GM18517 (cell line): ENCODE data around the gene RFC3.
"Not testable (repeated sequence)": the region's sequence is repeated elsewhere in the genome, so short reads cannot be mapped to it uniquely, and the experiment has no call there.

Source experiments
- ATAC-seq: cut with Tn5 transposase; IDR thresholded peaks from one replicate; pipeline ENCODE4 v1.9.1; 2021; ENCODE audit warnings: mild to moderate bottlenecking, moderate library complexity; ENCODE audit not compliant: unreplicated experiment

RFC3 gene

DNA sequence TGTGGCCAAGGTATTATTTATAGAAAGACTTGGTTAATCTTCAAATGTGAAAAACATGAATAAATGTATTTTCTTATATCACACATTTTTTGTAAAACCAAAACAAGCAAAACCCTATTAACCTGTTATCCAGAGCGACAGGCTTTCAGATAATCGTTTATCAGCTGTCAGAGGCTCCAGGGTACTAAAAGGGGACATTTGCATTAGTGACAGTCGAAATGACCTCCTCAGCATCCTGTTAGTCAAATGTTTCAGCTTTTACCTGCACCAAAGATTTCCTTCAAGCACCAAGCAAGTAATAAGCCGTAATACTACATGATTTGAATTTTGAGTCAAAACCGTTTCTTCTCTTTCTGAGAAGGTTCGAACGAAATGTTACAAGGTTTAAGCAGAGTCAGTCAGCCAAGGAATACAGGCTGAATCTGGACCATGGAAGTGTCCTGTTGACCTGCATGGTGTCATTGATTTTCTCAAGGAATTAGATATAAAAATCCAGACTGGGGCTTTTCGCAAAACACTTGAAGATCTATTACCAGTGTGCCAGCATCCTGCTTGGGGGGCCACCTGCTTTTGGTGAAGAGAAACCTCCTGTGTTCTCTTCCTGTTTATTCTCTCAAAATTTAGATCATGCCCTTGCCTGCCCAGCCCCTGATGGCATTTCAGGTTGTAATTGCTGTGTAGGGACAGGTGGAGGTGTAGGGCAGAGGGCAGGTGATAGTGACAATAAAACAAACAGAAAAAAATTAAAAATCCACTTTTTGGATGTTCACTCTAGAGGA is 11.3 kb upstream of the RFC3 start:
- ATAC-seq: no peak

DNA sequence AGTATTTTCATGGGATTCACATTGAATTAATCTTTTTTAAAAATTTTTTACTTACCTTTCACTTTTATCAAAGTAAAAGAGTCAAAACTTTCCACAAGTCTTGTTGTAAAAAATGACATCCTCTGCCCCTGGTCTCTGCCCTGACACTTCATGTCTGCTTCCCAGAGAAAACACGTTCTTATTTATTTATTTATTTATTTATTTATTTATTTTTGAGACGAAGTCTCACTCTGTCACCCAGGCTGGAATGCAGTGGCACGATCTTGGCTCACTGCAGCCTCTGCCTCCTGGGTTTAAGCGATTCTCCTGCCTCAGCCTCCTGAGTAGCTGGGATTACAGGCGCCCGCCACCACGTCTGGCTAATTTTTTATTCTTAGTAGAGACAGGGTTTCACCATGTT is 5.1 kb upstream of the RFC3 start:
- ATAC-seq: not testable (repeated sequence)

DNA sequence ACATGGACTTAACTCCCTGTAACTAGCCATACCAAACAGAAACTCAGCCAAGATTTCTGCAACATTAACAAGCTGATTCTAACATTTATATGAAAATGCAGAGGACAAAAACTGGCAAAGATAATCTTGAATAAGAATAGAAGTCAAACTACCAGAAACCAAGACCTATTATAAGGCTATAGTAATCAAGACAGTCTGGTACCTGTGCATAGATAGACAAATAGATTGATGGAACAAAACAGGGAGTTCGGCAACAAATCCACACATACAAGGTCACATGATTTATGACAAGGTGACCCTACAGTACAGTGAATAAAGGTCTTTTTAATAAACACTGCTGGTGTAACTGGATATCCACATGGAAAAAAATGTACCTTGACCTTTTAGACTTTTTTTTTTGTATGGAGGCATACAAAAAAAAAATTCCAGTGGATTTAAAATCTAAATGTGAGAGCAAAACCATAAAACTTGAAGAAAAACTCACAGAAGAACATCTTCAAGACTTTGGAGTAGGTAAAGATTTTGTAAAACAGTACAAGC is 2.9 kb upstream of the RFC3 start:
- no peak for ATAC-seq

DNA sequence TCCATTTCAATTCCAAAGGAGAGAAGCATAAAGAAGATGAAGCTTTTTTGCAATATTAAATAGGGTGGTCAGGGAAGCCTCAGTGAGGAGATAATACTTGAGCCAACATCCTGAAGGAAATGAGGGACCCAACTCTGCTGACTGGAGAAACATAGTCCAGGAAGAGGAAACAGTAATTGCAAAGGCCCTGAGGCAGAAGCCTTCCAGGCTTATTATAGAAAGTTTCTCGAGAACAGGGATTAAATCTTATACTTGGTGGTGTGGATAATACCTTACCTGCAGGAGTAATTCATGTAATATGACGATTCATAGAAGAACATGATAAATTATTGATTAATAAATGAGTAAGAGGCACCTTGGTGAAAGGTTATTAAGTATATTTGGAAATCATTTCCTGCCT is 1.0 kb upstream of the RFC3 start:
- ATAC-seq: no peak

DNA sequence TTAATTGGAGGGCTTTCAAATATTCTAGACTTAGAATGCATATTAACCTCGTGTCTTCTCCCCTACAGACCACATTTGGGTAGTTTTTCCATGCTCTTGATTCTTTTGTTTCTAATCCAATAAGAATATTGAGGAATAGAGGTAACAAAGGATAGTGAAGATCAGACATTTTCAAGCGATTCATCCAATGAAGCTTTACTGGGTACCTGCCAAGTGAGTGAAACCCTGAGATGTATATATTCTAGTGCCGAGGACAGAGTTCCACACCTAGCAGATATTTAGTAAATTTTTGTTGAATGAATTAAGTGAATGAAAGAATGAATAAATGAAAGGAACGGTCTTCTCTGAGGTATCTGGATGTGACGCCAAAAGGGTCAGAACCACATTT is 442 bp upstream of the RFC3 start:
- ATAC-seq: peak; percentile 3

DNA sequence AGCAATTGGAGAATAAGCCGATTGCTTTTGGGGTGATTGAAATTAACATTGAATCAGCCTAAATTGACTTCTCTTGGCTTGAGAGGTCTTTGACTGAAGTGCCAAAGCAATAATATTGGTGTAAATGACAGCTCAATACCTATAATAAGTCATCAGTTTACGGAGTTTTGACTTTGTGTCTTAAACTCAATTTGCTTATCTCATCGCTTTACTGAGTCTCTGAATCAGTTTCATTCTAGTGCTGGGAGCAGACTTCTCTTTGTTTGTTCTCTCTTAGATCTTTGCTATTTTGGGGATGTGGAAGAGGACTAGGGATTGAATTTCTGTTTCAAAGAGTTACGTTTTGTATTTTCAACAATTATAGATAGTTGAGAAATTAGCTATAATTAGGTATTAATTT is 7.1 kb downstream of the RFC3 start:
- ATAC-seq: no peak

DNA sequence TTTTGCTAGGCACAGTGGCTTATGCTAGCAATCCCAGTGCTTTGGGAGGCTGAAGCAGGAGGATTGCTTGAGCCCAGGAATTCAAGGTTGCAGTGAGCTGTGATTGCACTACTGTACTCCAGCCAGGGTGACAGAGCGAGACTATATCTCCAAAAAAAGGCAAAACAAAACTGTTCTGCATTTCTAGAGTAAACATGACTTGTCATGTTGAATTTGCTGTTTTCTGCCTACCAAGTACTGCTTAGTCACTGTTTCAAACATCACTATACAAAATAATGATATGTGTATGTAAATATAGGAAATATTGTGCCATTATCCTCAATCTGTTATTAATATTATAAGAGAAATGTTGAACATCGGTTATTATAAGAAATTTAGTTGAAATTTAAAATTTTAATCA is 9.2 kb downstream of the RFC3 start:
- no peak for ATAC-seq

DNA sequence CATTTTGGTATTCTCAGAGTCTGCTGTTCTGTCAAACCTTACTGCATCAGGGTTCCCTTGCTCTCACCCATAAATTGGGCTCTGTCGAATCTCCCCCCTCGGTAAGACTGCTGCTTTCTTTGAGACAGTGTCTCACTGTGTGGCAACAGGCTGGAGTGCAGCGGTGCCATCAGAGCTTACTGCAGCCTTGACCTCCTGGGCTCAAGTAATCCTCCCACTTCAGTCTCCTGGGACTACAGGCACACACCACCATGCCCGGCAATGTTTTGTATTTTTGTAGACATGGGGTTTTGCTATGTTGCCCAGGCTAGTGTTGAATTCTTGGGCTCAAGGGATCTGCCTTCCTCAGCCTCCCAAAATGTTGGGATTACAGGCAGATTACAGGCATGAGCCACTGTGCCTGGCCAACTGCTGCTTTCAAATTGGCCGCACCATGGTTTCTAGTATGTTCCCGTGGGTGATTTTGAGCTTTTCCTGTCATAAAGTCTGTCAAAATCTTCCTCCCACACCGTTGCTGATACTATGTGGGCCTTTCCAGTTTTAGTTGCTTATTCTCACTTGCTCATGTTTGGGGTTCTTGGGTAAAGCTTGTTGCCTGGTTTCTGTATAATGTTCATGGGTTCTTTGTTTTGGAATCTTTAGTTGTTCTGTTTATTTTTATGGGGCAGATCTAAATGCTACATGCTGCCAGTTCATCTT is 10.6 kb downstream of the RFC3 start:
- ATAC-seq: no peak

DNA sequence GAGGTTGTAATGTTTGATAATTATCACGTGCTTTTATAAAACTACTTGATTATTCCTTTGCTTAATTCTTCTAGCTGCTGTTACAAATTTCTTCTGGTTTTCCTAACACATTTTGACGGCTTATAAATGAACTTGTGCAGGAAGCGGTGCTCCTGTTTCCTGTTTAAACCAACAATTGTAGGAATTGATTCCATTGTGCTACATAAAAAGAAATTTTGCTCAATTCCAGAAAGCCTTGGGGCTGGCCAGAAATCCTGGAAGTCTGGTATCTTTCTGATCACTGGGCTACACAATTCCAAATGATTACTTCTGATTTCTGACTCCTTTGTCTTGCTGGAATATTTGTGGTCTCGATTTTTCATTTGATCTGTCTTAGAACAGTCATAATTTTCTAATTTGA is 14.9 kb downstream of the RFC3 start:
- no peak for ATAC-seq

DNA sequence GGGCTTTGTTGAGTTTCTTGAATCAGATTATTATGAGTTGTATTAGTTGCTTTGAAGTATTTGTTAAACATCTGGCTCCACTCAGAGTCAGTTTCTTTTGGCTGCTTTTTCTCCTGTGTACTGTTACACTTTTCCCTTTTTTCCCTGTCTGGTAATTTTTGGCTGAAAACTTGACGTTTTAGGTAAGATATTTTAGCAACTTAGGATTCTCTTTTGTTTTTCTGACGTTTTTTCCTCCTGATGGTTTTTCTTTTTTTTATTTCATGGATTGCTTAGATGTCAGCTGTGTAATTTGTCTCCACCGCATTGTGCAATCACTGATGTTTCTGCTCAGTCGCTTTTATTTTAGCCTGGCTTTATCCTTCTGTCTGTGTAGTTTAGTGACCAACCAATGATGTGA is 20.7 kb downstream of the RFC3 start:
- ATAC-seq: no peak

DNA sequence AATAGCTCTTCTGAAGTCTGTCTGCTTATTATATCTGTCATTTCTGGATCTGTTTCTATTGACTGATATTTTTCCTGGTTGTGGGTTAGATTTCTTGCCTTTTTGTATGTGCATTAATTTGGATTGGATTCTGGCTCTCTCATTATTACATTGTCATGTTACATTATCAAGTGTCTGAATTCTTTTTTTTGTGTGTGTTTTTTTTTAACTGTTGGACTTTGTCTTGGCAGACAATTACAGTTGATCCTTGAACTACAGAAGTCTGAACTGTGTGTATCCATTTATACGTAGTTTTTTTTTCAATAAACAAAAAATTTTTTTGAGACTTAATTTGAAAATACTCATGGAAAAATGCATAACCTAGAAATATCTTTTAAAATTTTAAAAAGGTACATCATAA is 22.5 kb downstream of the RFC3 start:
- no peak for ATAC-seq

DNA sequence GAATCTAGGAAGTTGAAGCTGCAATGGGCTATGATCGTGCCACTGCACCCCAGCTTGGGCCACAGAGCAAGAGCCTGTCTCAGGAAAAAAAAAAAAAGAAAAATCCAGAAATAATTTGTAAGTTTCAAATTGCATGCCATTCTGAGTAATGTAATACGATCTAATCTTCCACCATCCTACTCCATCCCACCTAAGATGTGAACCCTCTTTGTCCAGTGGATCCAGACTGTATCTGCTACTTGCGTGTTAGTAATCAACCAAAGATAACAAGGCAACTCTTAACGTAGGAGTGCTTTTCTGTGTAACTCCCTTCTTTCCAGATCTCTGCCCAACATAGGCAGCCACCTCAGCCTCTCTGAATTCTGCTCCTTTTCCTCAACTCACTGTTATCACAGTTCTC is 24.3 kb downstream of the RFC3 start:
- no peak for ATAC-seq

DNA sequence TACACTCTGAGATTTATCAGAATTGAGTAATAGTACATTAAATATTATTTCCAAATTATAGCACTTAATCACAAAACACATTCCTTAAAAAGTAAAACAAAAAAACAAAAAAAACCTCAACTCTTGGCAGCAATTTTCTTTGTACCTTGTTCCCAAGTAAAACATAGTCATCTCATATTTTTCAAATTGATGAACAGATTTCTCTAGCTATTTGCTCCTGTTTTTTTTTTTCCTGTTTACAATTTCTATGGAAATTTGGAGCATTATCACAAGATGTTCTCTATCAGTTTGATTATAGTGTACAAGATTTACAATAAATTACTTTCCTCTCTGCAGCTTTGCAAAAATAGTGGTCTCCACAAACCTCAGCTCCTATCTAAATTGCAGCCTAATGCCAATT is 25.0 kb downstream of the RFC3 start:
- no peak for ATAC-seq

DNA sequence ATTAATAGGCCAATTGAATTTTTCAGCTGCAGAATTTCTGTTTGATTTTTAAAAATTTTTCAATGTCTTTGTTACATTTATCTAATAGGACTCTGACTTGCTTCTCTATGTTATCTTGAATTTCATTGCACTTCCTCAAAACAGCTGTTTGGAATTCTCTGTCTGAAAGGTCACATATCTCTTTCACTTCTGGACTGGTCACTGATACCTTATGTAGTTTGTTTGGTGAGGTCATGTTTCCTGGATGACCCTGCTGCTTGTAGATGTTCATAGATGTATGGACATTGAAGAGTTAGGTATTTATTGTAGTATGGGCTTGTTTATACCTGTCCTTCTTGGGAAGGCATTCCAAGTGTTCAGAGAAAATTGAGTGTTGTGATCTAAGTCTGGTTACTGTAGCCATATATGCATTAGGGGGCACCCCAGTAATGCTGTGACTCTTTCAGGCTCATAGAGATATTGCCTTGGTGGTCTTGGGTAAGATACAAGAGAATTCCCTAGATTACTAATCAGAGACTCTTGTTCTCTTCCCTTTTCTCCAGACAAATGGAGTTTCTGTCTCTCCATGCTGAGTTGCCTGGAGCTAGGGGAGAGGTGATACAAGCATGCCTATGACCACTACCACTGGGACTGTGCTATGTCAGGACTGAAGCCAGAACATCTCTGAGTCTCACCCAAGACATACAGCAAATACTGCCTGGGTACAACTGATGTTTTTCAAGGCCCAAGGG is 27.8 kb downstream of the RFC3 start:
- ATAC-seq: no peak

DNA sequence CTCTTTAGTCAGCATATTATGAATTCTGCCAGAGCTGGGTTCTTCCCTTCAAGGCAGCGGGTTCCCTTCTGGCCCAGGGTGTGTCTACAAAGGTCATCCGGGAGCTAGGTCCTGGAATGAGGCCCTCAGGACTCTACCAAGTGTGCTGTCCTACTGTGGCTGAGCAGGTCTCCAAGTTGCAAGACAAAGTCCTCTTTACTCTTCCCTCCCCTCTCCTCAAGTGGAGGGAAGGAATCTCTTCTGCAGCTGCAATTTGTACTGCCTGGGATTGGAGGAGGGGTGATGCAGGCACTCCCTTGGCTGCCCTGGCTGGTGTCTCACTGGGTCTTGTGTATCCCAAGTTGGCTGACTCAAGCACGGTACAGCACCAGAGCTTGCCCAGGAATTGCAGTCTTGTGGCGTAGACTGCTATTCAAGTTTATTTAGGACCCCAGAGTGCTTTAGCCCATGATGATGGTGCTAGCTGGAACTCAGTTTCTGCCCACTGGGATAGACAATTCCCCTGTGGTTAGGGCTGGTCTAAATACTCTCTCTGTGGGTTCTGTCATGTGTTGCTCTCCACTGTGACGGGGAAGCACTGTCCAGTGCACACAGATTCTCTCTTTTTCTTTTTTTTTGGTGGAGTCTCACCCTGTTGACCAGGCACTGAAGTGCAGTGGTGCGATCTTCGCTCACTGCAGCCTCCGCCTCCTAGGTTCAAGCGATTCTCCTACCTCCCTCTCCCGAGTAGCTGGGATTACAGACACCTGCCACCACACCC is 28.5 kb downstream of the RFC3 start:
- ATAC-seq: no peak

DNA sequence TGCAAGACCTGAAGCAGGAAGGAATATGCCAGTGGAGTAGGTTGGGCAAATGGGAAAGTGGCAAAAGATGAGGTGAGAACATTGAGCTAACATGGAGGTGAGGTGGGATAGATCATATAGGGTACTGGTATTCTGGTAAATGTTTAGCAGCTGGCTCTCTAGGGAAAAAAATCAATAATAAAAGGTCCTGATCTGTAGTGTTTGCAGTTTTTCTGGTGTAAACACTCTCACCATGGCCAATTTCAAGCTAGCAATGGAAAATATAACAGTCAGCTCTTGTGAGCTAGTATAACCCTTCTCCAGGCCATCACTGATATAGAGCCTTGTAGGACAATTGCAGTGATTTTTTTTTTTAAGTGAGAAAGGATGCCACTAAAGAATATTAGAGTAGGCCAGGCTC is 31.3 kb downstream of the RFC3 start:
- no peak for ATAC-seq

DNA sequence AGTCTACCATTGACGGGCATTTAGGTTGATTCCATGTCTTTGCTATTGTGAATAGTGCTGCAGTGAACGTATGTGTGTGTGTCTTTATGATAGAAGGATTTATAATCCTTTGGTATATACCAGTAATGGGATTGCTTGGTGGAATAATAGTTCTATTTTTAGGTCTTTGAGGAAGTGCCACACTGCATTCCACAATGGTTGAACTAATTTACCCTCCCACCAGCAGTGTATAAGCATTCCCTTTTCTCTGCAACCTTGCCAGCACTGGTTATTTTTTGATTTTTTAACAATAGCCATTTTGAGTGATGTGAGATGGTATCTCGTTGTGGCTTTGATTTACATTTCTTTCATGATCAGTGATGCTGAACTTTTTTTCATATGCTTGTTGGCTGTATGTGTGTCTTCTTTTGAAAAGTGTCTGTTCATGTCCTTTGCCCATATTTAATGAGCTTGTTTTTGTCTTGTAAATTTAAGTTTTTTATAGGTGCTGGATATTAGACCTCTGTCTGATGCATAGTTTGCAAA is 37.5 kb downstream of the RFC3 start:
- no peak for ATAC-seq

DNA sequence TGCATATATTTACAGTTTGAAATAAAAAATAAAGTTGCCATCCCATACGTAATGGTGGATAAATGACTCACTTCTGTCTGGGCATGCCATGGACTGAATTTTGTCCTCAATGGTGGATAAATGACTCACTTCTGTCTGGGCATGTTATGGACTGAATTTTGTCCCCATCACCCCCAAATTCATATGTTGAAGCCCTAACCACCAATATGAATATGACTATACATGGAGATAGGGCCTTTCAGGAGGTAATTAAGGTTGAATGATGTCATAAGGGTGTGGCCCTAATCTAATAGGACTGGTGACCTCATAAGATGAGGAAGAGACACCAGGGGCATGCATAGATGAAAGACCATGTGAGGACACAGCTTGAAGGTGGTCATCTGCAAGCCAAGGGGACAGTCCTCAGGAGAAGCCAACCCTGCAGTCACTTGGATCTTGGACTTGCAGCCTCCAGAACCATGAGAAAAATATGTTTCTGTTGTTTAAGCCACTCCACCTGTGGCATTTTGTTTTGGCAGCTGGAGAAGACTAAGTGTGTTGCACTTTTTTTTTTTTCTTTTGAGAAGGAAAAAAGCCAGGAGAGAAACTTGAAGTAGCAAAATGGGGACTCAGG is 41.8 kb downstream of the RFC3 start:
- no peak for ATAC-seq

DNA sequence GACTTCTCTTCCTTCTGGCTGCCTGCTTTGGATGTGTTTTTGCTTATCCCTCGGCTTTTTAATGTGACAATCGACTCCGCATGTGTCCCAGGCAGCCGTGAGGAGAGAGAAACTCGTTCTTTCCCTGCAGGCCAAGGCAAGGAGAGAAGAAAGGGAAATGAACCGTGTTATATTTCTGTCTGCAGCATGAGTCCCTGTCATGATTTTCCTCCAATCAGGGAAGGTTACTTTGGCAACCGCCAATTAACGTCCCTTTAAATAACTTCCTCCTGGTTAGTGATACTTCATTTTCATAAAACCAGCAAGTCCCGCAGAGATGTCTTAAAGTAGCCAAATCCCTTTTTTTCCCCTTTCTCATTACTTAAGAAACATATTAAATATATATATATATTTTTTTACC is 42.6 kb downstream of the RFC3 start:
- ATAC-seq: no peak

DNA sequence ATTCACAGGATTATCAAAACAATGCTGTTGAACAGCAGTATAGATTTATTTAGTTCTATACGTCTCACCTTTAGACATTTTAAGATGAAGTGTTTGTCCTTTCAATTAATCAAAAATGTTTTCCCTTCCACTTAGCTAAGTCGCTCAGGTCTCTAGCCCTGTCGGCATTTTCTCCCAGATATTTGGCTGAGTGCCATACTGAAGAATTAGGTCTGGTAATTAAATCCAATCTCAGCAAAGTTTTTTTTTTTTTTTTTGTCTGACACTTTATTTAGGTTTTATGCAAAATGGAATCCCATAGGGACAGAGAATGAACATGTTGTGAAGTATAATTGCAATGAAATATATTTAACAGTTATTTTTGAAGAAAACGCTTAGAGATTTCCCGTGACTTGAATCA is 44.1 kb downstream of the RFC3 start:
- ATAC-seq: no peak
